Thyroid gland (tissue), 4 donors: ENCODE data around the gene C4orf50.

Experiments used
- CTCF ChIP-seq, 6 experiments: fragments of 200-600 bp in 3 of 6; fragments of 450-650 bp in 3 of 6; sonication (generic) in 3 of 6; IDR thresholded peaks; one replicate each; pipeline ENCODE4 v1.5.1; 2016 to 2019; ENCODE audit warnings: antibody characterized with exemption in 6 of 6, mild to moderate bottlenecking in 2 of 6, inconsistent platforms in 1 of 6, moderate library complexity in 1 of 6
- POLR2A ChIP-seq, 2 donors: fragments of 450-650 bp; IDR thresholded peaks; one replicate each; pipeline ENCODE4 v1.6.1; 2017; ENCODE audit warnings: antibody characterized with exemption in 2 of 2, mild to moderate bottlenecking in 2 of 2, moderate library complexity in 1 of 2

GRCh38 chr4:5932035-5932568 is 86.1 kb downstream of the C4orf50 start:
- no peak for TF ChIP-seq CTCF (IDR thresholded peaks at IDR 0.05)
- no peak for TF ChIP-seq POLR2A (IDR thresholded peaks at IDR 0.05)
